Activated CD4-positive, alpha-beta memory T cell treated with anti-CD3 and anti-CD28 coated beads for 36 hours (primary cell): ENCODE results near the gene TPPP3. TPM values are rescaled to one million over a fixed set of nuclear protein-coding genes. Genes with fewer than 3 reads are reported as not detected.
"Not testable (repeated sequence)": the region's sequence is repeated elsewhere in the genome, so short reads cannot be mapped to it uniquely, and the experiment has no call there.

ENCODE experiments used
- CTCF ChIA-PET: fragments of 350-600 bp; sonication (Branson Sonifier 250); formaldehyde crosslinking; loops from one replicate; lab custom pipeline; 2021; ENCODE audit warnings: antibody characterized with exemption, inconsistent platforms; lab: Charles Lee
- POLR2A ChIA-PET: fragments of 350-600 bp; sonication (Branson Sonifier 250); formaldehyde crosslinking; loops from one replicate; lab custom pipeline; 2021; ENCODE audit warnings: antibody characterized with exemption; lab: Charles Lee
- DNase-seq: peaks from one replicate; pipeline ENCODE4 v3.0.0-alpha.2; 2020
- H3K27ac Mint-ChIP-seq: one replicate; pipeline ENCODE4 v1.8.0; 2021; ENCODE audit warnings: mixed read lengths
- H3K27me3 Mint-ChIP-seq: one replicate; pipeline ENCODE4 v1.8.0; 2021; ENCODE audit warnings: mixed read lengths
- H3K36me3 Mint-ChIP-seq: one replicate; pipeline ENCODE4 v1.8.0; 2021; ENCODE audit warnings: mixed read lengths
- H3K4me1 Mint-ChIP-seq: one replicate; pipeline ENCODE4 v1.8.0; 2021; ENCODE audit warnings: low read depth, mixed read lengths
- H3K4me3 Mint-ChIP-seq: one replicate; pipeline ENCODE4 v1.8.0; 2021; ENCODE audit warnings: mild to moderate bottlenecking, mixed read lengths
- H3K9me3 Mint-ChIP-seq: one replicate; pipeline ENCODE4 v1.8.0; 2021; ENCODE audit warnings: mixed read lengths
- intact Hi-C: fragments of 100-400 bp; cut with micrococcal nuclease; formaldehyde crosslinking; loops from one replicate; pipeline ENCODE4 v1.15.1; 2023
- total RNA-seq, 2 experiments: library from RNA; stranded (reverse); gene quantifications; one replicate each; pipeline ENCODE4 v1.2.3, GENCODE V29; 2021

TPPP3 gene
- total RNA-seq, 2 experiments from 2014 or later = not detected

DNA sequence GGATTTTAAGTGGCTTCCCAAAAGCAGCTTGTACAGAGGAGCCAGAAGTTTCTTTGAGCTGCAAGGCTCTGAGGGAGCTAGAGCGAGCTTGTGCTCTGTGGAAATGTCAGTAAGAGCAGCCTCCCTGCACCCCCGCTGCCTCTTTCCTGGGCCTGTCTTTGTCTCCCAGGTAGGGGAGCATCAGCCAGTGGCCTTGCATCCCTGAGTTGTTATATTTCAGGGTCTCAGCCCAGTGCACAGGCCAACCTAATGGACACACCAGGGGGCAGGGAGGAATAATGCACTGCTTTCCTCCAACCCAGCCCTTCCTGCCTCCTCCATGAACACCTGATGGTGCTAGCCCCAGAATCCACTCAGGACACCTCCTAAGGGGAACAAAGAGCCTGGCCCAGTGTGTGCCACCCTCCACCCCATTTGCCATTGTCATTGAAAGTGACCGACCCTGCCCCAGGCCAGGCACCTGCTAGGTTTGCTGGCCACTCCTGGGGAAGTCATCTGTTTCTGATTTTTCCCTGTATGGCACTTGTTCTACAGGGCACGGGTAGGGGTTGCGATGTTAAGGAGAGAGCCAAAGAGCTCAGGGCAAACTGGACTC lies 6.3 kb downstream of the TPPP3 start:
- Mint-ChIP-seq H3K4me3 (no peak overlapping the region), H3K4me1 (peaks cover 13% of the 10 kb centered on the region), H3K27ac (no peak overlapping the region), H3K9me3 (no peaks in the 10 kb centered on the region), H3K27me3 (no peaks in the 10 kb centered on the region), H3K36me3 (no peaks in the 10 kb centered on the region)
- intact Hi-C loops = no loop called here
- ChIA-PET POLR2A (no interaction called here), CTCF (interaction anchor here (0.6 to 2.6 kb wide), 4 partner anchors 13 to 41 kb away, joined by 3 to 9 read pairs (median 4); no protein-coding TSS in a partner anchor)
- DNase-seq = no peak

GRCh38 chr16:67384778-67385510 lies 8.4 kb downstream of the TPPP3 start:
- H3K9me3 Mint-ChIP-seq = no peaks in the 10 kb centered on the region
- ChIA-PET CTCF (interaction anchor here (0.6 to 1.2 kb wide), 2 partner anchors 15 to 36 kb away, joined by 3 to 5 read pairs; no protein-coding TSS in a partner anchor), POLR2A (no interaction called here)
- H3K27ac Mint-ChIP-seq = no peak overlapping the region
- no peak for DNase-seq
- H3K27me3 Mint-ChIP-seq = no peaks in the 10 kb centered on the region
- intact Hi-C loops = no loop called here
- H3K4me3 Mint-ChIP-seq = no peak overlapping the region
- H3K4me1 Mint-ChIP-seq = peaks cover 13% of the 10 kb centered on the region
- no peaks in the 10 kb centered on the region for H3K36me3 Mint-ChIP-seq

- Mint-ChIP-seq H3K9me3 (no peaks in the 10 kb centered on the region), H3K27me3 (no peaks in the 10 kb centered on the region), H3K27ac (no peak overlapping the region), H3K4me1 (peaks cover 13% of the 10 kb centered on the region), H3K36me3 (no peaks in the 10 kb centered on the region), H3K4me3 (no peak overlapping the region)
- intact Hi-C loops = no loop called here
- CTCF ChIA-PET = interaction anchor here (1.5 kb wide), 1 partner anchor 16 kb away, joined by 3 read pairs; no protein-coding TSS in a partner anchor
- DNase-seq = no peak
- POLR2A ChIA-PET = no interaction called here
Measured at GRCh38 chr16:67383284-67383683, 10.0 kb downstream of the TPPP3 start.

- H3K4me1 Mint-ChIP-seq = no peaks in the 10 kb centered on the region
- H3K4me3 Mint-ChIP-seq = no peak overlapping the region
- POLR2A ChIA-PET = no interaction called here
- no peaks in the 10 kb centered on the region for H3K36me3 Mint-ChIP-seq
- no peaks in the 10 kb centered on the region for H3K9me3 Mint-ChIP-seq
- intact Hi-C loops = no loop called here
- CTCF ChIA-PET = interaction anchor here (2.3 kb wide), 1 partner anchor 20 kb away, joined by 7 read pairs; no protein-coding TSS in a partner anchor
- peaks cover 4% of the 10 kb centered on the region for H3K27me3 Mint-ChIP-seq
- H3K27ac Mint-ChIP-seq = no peak overlapping the region
- no peak for DNase-seq
Measured at GRCh38 chr16:67378642-67379041, 14.7 kb downstream of the TPPP3 start.

DNA sequence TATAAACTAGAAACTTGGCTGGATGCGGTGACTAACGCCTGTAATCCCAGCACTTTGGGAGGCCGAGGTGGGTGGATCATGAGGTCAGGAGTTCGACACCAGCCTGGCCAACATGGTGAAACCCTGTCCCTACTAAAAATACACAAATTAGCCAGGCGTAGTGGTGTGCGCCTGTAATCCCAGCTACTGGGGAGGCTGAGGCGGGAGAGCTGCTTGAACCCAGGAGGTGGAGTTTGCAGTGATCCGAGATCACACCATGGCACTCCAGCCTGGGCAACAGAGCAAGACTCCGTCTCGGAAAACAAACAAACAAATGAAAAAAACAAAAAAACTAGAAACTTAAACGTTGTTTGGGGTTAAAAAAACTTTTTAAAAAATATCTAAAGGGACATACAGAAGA lies 17.3 kb downstream of the TPPP3 start:
- H3K27ac Mint-ChIP-seq, POLR2A ChIA-PET, H3K27me3 Mint-ChIP-seq, H3K4me3 Mint-ChIP-seq, CTCF ChIA-PET, H3K36me3 Mint-ChIP-seq, DNase-seq, H3K4me1 Mint-ChIP-seq, intact Hi-C loops, H3K9me3 Mint-ChIP-seq: not testable (repeated sequence)

GRCh38 chr16:67372664-67373063 lies 20.6 kb downstream of the TPPP3 start:
- H3K9me3 Mint-ChIP-seq = no peaks in the 10 kb centered on the region
- intact Hi-C loops = loop anchor here (2.0 kb wide), 1 partner anchor 26 kb away; no protein-coding TSS in a partner anchor
- H3K27me3 Mint-ChIP-seq = peaks cover 8% of the 10 kb centered on the region
- ChIA-PET POLR2A (no interaction called here), CTCF (interaction anchor here (0.6 to 1.4 kb wide), 6 partner anchors 18 to 222 kb away, joined by 3 to 6 read pairs (median 4); partner anchors contain the start of gene TPPP3)
- no peaks in the 10 kb centered on the region for H3K36me3 Mint-ChIP-seq
- no peak overlapping the region for H3K27ac Mint-ChIP-seq
- no peak for DNase-seq
- no peak overlapping the region for H3K4me3 Mint-ChIP-seq
- no peaks in the 10 kb centered on the region for H3K4me1 Mint-ChIP-seq

DNA sequence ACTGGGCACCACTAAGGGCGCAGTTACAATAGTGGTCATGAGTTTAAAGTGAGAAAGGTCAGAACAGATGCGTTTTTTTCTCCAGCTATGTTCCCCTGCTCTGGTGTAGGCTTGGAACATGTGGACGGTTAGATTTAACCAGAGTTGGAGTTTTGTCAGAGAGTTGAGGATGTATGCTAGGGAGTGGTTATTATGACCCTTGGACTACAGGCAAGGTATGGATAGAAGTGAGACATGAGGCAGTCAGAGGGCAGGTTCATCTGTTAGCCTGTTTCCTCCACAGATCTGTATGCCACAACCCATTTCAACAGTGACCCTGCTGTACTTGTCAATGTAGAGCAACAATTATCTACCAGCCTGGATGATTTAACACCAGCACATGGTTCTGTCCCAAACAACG lies 22.6 kb downstream of the TPPP3 start:
- no peak for DNase-seq
- Mint-ChIP-seq H3K4me3 (no peak overlapping the region), H3K27ac (no peak overlapping the region), H3K36me3 (no peaks in the 10 kb centered on the region), H3K27me3 (peaks cover 7% of the 10 kb centered on the region), H3K9me3 (no peaks in the 10 kb centered on the region), H3K4me1 (no peaks in the 10 kb centered on the region)
- ChIA-PET CTCF (interaction anchor here (0.7 kb wide), 1 partner anchor 111 kb away, joined by 3 read pairs; the partner anchor contains the start of gene ATP6V0D1), POLR2A (no interaction called here)
- intact Hi-C loops = no loop called here

- peaks cover 3% of the 10 kb centered on the region for H3K27me3 Mint-ChIP-seq
- H3K36me3 Mint-ChIP-seq = no peaks in the 10 kb centered on the region
- POLR2A ChIA-PET = no interaction called here
- no peaks in the 10 kb centered on the region for H3K9me3 Mint-ChIP-seq
- H3K27ac Mint-ChIP-seq = no peak overlapping the region
- H3K4me3 Mint-ChIP-seq = no peak overlapping the region
- intact Hi-C loops = no loop called here
- CTCF ChIA-PET = interaction anchor here (0.9 to 1.6 kb wide), 3 partner anchors 11 to 62 kb away, joined by 3 to 4 read pairs (median 4); no protein-coding TSS in a partner anchor
- peaks cover 7% of the 10 kb centered on the region for H3K4me1 Mint-ChIP-seq
- no peak for DNase-seq
Measured at GRCh38 chr16:67364600-67365235, 28.6 kb downstream of the TPPP3 start.

GRCh38 chr16:67361038-67361437 lies 32.3 kb downstream of the TPPP3 start:
- intact Hi-C loops = no loop called here
- Mint-ChIP-seq H3K27me3 (peaks cover 9% of the 10 kb centered on the region), H3K27ac (no peak overlapping the region), H3K4me3 (no peak overlapping the region), H3K9me3 (no peaks in the 10 kb centered on the region), H3K36me3 (no peaks in the 10 kb centered on the region), H3K4me1 (peaks cover 10% of the 10 kb centered on the region)
- CTCF ChIA-PET = no interaction called here
- POLR2A ChIA-PET = no interaction called here
- DNase-seq = no peak

GRCh38 chr16:67359540-67360269 lies 33.6 kb downstream of the TPPP3 start:
- CTCF ChIA-PET = interaction anchor here (1.0 to 1.2 kb wide), 2 partner anchors 11 to 99 kb away, joined by 3 to 4 read pairs; no protein-coding TSS in a partner anchor
- H3K4me3 Mint-ChIP-seq, POLR2A ChIA-PET, H3K4me1 Mint-ChIP-seq, H3K27ac Mint-ChIP-seq, DNase-seq, H3K36me3 Mint-ChIP-seq, intact Hi-C loops, H3K9me3 Mint-ChIP-seq: not testable (repeated sequence)
- peaks cover 12% of the 10 kb centered on the region for H3K27me3 Mint-ChIP-seq

- DNase-seq = no peak
- ChIA-PET POLR2A (no interaction called here), CTCF (interaction anchor here (0.6 to 2.0 kb wide), 3 partner anchors 29 to 71 kb away, joined by 3 to 5 read pairs (median 4); no protein-coding TSS in a partner anchor)
- Mint-ChIP-seq H3K9me3 (no peaks in the 10 kb centered on the region), H3K4me3 (no peak overlapping the region), H3K4me1 (peaks cover 4% of the 10 kb centered on the region), H3K27ac (no peak overlapping the region), H3K36me3 (no peaks in the 10 kb centered on the region), H3K27me3 (peaks cover 12% of the 10 kb centered on the region)
- intact Hi-C loops = no loop called here
Measured at GRCh38 chr16:67357561-67357960, 35.7 kb downstream of the TPPP3 start.
